Body of pancreas (tissue), 4 donors: ENCODE measurements around the gene GIPR.

Experiments
- CTCF ChIP-seq, 7 experiments: fragments of 450-650 bp in 4 of 7; fragments of 200-600 bp in 3 of 7; sonication (generic) in 3 of 7; IDR thresholded peaks; one replicate each; pipeline ENCODE4 v1.5.1; 2016 to 2019; ENCODE audit warnings: antibody characterized with exemption in 7 of 7
- POLR2A ChIP-seq, 3 donors: fragments of 450-650 bp; IDR thresholded peaks; one replicate each; pipeline ENCODE4 v1.6.1; 2016; ENCODE audit warnings: antibody characterized with exemption in 3 of 3, mild to moderate bottlenecking in 2 of 3

- TF ChIP-seq POLR2A (IDR thresholded peaks at IDR 0.05) (peak; percentile 58 to 72 (median 68)), CTCF (IDR thresholded peaks at IDR 0.05) (peak; percentile 96 to 99 (median 98))
Measured at GRCh38 chr19:45681391-45682015, 13.5 kb downstream of the GIPR start.
